GM19463 (cell line): ENCODE data around the gene DNPEP.

Experiments
- ATAC-seq: cut with Tn5 transposase; IDR thresholded peaks from one replicate; pipeline ENCODE4 v1.9.1; 2021; ENCODE audit warnings: mild to moderate bottlenecking, moderate library complexity; ENCODE audit not compliant: unreplicated experiment

Gene DNPEP

DNA sequence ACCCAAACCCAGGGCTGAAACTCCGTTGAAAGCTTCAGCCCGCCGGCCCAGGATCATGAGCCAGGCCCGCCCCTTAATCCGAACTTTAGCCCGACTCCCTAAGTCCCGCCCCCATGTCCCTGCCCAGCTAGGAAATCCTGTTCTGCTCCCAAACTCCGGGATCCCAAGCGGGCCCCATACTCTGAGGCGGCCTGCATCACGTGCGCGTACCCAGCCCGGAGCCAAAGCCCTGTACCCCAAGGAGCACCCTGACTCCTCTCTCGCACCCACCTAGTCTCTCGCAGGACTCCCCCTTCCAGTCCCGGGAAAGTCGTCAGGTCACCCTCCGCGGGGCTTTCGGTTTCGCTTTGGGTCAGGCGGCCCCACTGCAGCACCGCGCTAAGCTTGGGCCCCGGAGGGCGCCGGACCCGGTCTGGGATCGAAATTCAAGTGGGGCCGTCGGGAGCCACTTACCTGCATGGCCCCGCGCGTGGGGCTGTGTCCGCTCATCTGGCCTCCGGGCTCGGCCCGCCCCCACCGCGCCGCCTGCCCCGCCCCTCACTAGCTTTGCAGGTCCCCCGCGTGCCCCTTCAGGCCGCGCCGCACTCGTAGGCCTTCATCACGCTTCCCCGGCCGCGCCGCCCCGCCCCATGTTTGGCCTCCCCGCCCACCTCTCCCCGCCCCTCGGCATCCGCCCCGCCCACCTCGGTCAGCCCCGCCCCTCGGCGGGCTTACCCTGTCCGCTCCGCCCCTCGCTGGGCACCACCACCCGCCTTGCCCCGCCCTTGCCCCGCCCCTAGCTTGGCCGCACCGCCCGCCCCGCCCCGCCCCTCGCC is at the start of gene DNPEP:
Gene DNPEP (minus strand): TSS at position 607 of the 815 bp plus-strand sequence. CDS start 118 bp downstream, at position 489.
- peak; percentile 50 for ATAC-seq

DNA sequence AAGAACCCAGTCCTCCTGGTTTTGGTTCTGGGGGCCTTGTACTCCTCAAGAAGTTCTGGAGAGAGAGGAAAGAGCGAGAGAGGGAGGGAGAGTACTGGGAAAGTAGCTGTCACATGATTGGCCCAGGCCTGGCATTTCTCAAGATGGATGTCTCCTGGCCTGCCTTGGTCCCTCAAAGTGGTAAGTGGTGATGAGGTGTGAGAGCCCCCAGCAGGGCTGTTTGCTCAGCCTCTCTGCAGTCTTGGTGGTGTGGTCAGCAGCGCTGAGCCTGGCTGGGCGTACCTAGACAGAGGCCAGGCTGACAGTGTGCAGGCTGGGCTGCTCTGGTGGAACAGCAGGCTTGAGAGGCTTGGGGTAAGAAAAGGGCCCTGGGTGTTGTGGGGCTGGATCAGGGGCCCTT is 49.4 kb upstream of the DNPEP start:
- ATAC-seq: no peak

DNA sequence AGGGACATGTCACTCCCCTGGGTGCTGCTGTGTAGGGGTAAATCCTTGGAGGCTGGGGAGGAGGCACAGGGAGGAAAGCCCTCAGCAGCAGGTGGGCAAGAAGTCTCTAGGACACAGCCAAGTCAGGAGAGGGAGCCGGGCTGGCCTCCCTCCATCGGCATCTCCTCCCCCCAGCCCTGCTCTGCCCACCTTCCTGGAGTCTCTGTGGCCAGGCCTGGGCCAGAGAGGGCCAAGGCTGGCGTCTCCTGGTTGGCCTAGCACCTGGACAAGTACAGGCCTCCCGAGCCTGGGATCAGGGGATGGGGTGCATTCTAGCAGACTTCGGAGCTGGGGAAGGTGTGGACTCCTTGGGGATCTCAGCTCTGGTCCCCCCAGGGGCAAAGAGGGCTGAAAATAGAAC is 48.8 kb upstream of the DNPEP start:
- ATAC-seq: no peak

DNA sequence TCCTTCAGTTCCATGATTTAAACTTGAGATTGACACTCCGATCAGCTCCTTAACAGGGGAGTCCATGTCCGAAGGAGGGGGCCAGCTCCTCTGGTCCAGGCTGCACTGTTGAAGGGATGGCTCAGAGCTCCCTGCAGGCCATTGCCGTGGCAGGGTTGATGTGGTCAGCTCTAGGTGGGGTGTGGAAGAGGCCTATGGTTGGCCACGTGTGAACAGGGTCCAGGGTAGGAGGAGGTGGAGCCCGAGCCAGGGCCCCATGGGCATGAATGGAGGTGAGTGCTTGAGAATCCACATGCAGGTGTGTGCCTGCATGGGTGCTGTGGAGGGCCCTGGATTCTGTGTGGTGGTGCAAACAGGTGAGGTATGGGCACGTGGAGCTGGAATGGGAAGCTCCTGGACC is 48.0 kb upstream of the DNPEP start:
- ATAC-seq: no peak

DNA sequence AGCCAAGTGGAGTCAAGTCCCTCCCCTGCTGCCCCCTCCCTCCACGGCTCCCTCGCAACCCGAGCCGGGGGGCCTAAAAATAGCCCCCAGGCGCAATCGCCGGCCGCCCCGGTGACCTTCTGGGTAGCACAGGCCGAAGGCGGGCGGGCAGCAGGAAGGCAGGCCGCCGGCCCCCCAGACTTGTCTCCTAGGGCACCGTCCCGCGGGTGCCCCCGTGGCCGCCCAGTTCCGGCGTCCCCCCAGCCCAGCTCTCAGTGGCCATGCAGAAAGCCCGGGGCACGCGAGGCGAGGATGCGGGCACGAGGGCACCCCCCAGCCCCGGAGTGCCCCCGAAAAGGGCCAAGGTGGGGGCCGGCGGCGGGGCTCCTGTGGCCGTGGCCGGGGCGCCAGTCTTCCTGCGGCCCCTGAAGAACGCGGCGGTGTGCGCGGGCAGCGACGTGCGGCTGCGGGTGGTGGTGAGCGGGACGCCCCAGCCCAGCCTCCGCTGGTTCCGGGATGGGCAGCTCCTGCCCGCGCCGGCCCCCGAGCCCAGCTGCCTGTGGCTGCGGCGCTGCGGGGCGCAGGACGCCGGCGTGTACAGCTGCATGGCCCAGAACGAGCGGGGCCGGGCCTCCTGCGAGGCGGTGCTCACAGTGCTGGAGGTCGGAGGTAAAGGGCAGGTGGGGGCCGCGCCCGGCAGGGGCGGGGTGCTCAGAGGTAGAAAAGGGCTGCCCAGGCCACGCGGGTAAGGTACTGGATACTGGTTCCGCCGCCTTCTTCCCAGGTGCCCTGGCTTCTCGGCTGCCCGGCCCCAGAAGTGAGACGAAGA is 47.2 kb upstream of the DNPEP start, which contains the start of gene SPEG:
Gene SPEG (plus strand): TSS at position 126 of the 808 bp plus-strand sequence. CDS start 135 bp downstream, at position 261.
- ATAC-seq: no peak

DNA sequence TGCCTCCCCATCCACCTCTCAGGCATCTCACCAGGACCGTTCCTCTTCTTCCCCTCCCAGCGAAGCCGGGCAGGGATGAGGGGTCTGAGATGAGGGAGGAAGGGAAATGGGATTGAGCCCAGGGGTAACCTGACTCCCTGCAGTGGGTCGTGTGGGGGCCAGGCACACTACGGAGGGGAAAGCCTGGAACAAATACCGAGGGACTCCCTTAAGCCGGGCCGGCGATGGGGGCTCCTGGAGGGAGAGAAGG is 46.7 kb upstream of the DNPEP start:
- no peak for ATAC-seq

DNA sequence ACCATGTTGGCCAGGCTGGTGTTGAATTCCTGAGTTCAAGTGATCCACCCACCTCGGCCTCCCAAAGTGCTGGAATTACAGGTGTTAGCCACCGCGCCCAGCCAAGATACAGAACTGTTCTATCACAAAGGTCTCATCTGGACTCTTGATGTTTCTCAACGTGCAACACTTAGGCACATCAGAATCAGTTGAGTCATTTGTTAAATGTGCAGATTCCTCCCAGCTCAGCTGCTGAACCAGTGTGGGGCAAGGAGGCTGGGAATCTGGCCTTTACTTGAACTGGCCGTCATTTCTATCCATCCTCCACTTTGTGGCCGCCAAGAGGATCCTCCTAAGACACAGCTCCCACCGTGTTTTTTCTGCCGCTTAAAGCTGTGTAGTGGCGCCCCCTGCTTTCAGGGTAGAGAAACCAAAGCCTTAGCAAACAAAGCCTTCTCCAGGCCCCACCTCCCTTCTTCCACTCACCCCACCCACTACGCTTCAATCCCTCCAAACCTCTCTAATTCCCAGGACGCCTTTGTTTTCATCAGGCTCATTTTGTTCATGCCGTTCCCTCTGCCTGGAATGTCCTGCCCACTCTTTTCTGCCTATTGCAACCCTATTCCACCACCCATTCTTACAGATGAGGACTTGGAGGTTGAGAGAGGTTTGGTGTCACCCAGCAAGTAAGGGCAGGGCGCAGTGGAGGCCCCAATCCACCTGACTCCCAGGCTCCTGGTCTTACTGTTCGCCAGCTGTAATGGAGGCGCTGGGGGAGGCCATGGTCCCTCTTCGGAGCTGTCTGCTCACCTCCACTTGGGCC is 46.2 kb upstream of the DNPEP start:
- ATAC-seq: no peak

DNA sequence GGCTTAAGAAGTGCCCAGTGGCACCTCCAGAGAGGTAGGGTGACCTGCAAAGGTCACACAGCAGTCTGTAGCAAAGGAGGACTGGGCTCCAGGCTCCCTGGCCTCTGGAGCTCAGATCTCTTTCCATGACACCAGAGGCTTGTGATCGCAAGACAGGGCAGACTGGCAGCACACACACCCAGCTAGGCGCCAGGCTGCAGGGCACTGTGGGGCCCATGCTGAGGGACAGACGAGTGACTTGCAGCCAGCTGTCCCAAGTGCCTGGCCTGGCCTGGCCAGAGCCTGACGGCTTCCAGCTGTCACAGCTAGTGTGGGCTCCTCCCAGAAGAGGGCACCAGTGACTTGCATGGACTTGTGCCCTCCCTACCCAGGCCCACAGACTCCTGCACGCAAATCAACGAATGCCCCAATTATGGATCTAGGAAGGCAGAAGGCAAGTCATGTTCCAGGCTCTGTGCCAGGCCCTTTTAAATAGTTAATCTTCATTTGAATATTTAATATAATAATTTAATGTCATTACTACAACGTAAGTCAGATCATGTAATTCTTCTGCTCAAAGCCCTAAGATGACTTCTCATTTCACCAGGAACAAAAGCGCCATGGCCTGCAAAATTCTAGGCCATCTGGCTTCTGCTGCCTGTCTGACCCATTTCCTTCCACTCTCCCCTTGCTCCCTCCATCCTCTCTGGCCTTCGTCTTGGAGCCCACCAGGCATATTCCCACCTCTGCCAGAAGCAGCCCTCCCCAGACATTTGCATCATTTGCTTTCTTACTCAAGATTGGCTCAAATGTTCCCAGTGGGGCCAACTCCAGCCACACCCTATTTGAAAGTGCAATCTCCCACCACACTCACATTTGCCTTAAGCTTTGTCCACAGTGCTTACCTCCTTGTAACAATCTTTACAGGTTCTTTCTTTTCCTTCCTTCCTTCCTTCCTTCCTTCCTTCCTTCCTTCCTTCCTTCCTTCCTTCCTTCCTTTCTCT is 43.2 kb upstream of the DNPEP start:
- no peak for ATAC-seq

GRCh38 chr2:219429958-219430606 is 42.4 kb upstream of the DNPEP start:
- no peak for ATAC-seq

DNA sequence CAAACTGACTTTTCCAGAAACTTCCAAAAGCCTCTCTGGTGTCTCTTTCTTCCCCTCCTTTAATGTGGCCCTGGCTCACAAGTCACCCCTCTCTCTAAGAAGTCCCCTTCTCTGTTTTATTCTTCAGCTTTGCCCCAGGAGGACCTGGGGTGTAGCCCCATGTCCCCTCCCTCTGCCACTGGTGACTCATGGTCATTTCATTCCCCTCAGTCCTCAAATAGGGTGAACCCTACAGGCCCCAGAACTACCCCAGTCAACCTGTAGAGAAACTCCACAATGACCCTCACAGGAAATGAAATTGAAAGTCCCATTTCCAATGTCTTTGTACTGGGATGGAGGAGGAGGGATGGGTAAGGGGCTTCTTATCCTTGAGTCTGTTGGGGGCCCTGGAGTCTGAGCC is 40.8 kb upstream of the DNPEP start:
- ATAC-seq: no peak

- ATAC-seq: no peak
Observed at GRCh38 chr2:219426534-219427136, 38.9 kb upstream of the DNPEP start.

GRCh38 chr2:219426068-219426443 is 38.3 kb upstream of the DNPEP start:
- ATAC-seq: no peak

- no peak for ATAC-seq
Observed at GRCh38 chr2:219425238-219426067, 37.7 kb upstream of the DNPEP start.

DNA sequence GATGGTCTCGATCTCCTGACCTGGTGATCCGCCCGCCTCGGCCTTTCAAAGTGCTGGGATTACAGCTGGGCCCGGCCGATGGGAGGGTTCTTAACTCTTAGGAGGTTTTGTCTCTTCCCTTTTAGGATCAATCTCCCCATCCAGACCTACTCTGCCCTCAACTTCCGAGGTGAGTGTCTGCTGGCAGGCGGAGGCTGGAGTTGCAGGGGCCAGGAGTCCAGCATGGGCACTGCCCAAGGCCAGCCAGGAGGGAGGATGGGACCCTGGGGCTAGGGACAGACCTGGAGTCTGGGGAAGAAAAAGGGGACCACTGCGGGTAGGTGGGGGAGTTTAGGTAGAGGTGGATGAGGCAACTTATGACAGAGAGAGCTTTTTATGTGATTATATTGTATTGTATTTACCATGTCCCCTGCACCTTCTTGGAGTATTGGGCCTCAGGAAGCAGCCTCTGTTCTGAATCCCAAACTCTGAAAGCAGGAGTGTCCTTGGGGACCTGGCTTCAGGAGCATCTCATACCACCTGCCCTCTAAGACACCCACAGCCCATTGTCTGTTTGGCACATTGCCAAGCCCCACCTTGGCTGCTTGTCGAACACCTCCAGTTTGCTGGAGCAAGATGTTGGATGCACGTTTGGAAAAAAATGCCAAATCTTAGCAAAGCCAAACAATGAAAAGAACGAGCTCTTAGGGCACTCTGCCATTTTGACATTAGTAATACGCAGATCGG is 36.1 kb upstream of the DNPEP start:
- no peak for ATAC-seq

DNA sequence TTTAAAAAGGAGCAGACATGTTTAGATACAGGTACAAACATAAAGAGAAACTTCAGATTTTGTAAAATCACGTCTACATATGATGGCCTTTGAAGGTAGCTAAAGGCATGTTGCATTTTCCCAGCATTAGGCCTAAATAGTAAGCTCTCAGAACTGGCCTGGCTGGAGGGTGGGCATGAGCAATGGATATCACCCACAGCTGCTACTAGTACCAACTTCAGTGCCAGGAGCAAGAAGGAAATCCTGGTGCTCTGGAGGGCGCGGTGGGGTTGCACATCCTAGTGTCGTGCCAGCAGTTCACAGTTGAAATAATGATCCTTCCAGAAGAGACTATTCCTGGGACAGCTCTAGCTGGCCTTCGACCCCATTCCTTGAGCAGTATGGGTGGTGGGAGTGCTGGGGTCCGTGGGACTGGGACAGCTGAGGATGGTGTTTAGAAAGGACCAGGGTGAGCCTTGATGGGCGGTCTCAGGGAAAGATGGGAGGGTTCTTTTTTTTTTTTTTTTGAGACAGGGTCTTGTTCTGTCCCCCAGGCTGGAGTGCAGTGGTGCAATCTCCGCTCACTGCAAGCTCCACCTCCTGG is 35.3 kb upstream of the DNPEP start:
- no peak for ATAC-seq

GRCh38 chr2:219421323-219421722 is 33.6 kb upstream of the DNPEP start:
- no peak for ATAC-seq

GRCh38 chr2:219420687-219421086 is 33.0 kb upstream of the DNPEP start:
- ATAC-seq: no peak
